ENCODE measurements around the gene COX8A. TPM values are rescaled to one million over a fixed set of nuclear protein-coding genes. Genes with fewer than 3 reads are reported as not detected.
"Not testable (repeated sequence)": the region's sequence is repeated elsewhere in the genome, so short reads cannot be mapped to it uniquely, and the experiment has no call there.

Gene COX8A
- total RNA-seq, 3 donors from 2014 or later, result 315 to 320 (median 319) TPM

DNA sequence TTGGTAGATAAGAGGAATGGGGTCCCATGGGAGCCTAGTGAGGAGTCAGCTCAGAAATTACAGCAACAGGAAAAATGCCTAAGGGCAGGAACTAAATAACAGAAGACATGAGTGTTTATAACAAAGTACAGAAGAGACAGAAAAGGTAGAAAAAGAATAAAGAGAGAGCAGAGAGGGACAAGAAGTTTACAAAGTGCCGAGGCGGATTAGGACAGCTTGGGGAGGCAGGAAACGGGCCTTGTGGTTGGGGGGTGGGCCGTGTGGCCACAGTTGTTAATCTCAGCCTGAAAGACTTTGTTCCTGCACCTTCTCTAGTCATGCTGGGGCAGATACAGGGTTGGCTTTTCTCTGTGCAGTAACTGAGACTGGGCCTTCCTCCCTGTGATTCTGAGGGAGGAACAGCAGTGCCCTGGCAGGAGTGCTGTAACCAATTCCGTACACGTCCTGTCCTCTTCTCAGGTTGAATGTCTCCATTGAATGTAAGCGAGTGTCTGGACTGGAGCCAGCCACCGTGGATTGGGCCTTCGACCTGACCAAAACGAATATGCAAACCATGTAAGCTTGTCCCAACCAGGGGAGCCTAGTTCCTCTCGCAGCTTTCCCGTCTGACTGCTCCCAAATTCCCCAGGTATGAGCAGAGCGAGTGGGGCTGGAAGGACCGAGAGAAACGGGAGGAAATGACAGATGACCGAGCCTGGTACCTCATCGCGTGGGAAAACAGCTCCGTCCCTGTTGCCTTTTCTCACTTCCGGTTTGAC, 22.5 kb upstream of the COX8A start:
- ATAC-seq (peak; percentile 74), DNase-seq (no peak)
- Mint-ChIP-seq H3K4me3 (peak overlapping the region; percentile 44), H3K9me3 (no peaks in the 10 kb centered on the region), H3K4me1 (ENCODE audit: low read depth) (peaks cover 26% of the 10 kb centered on the region), H3K36me3 (ENCODE audit: insufficient read depth) (peaks cover 18% of the 10 kb centered on the region), H3K27me3 (ENCODE audit: low read depth) (no peaks in the 10 kb centered on the region)

DNA sequence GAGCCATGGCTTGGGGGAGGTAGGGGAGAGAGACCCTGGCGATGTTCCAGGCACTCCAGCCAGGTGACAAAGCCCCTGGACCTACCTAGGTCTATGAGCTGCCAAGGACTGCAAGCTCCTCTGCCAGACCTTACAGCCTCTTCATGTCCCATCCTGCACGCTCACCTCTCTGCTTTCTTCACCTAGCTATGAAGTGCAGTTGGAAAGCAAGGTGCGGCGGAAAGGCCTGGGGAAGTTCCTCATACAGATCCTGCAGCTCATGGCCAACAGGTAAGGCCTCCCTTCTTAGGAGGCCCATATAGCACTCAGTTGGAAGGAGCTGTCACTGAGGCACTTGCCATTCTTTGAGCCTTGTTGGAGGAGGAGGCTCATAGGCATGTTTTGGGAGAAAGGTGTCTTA, 21.9 kb upstream of the COX8A start:
- Mint-ChIP-seq H3K4me1 (ENCODE audit: low read depth) (peaks cover 26% of the 10 kb centered on the region), H3K27me3 (ENCODE audit: low read depth) (no peaks in the 10 kb centered on the region), H3K4me3 (no peak overlapping the region), H3K9me3 (no peaks in the 10 kb centered on the region), H3K36me3 (ENCODE audit: insufficient read depth) (peaks cover 18% of the 10 kb centered on the region)
- DNase-seq (no peak), ATAC-seq (no peak)

DNA sequence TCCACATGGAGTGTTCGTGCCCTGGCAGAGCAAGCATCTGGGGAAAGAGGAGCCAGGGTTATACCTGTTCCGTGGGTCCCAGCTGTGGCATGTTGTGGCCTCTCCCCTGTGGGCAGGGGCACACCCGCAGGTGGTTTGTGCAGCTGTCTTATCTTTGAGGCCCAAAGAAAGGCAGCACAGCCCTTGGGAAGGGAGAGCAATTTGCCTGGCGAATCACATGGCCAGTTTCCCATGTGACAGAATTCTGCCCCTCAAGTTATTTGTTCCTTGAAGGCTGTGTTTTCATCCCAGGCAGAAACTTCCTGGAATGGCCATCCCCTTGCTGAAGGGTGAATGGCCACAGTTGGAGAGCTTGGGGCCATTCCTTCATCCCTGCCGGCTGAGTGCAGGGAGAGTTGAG, 16.4 kb upstream of the COX8A start:
- Mint-ChIP-seq H3K4me1 (ENCODE audit: low read depth) (peaks cover 19% of the 10 kb centered on the region), H3K27me3 (ENCODE audit: low read depth) (no peaks in the 10 kb centered on the region), H3K36me3 (ENCODE audit: insufficient read depth) (peaks cover 11% of the 10 kb centered on the region), H3K9me3 (no peaks in the 10 kb centered on the region), H3K4me3 (no peak overlapping the region)
- DNase-seq, result no peak
- no peak for ATAC-seq

DNA sequence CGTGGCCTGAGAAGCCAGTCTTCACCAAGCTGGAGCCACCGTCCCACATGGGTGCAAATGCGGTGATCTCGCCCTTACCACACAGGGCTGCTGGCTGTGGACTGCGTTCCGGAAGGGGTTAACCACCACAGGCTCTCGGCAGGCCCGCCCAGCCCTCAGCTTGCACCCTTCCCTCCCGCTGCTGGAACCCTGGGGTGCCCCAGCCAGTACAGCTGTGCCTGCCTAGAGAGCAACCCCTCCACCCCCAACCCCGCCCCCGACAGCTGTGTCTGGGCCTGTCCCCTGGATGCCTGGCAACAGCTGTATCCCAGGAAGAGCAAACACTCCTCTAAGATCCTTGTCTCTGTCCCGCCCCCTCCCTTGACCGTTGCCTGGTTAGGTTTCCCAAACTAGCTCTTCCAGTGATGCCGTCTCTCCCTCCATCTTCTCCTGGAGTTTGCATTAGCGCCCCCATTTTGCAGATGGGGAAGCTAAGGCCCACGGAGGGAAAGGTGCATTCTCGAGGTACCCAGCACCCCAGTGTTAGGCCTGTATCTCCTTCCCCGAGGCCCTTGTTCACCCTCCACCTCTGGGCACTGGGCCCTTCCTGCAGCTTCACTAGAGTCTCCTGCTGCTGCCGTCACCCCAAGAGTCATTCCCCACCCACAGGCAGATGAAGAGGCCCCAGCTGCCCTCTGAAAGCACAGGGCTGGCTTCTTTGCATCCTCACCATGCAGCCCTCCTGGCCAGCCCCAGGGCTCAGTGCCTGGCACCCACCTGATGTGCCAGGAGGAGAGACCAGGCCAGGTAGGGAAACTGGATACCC, 12.6 kb upstream of the COX8A start:
- H3K27me3 Mint-ChIP-seq (ENCODE audit: low read depth), result no peaks in the 10 kb centered on the region
- H3K4me1 Mint-ChIP-seq (ENCODE audit: low read depth), result peaks cover 16% of the 10 kb centered on the region
- ATAC-seq, result peak; percentile 57 to 59
- no peak overlapping the region for H3K4me3 Mint-ChIP-seq
- no peak for DNase-seq
- no peaks in the 10 kb centered on the region for H3K36me3 Mint-ChIP-seq (ENCODE audit: insufficient read depth)
- H3K9me3 Mint-ChIP-seq, result no peaks in the 10 kb centered on the region

DNA sequence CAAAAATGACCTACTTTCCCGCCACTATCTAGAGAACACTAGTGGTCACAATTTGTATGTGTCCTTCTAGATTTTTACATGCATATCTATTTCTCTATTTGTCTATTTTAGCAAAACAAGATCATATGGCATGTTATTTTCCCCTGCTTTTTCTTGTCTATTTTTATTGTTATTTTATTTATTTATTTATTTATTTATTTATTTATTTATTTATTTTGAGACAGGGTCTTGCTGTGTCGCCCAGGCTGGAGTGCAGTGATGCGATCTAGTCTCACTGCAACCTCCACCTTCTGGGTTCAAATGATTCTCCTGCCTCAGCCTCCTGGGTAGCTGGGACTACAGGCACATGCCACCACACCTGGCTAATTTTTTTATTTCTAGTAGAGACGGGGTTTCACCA, 10.5 kb upstream of the COX8A start:
- not testable (repeated sequence) for H3K36me3 Mint-ChIP-seq (ENCODE audit: insufficient read depth); H3K4me3 Mint-ChIP-seq; ATAC-seq; DNase-seq; H3K27me3 Mint-ChIP-seq (ENCODE audit: low read depth); H3K9me3 Mint-ChIP-seq
- H3K4me1 Mint-ChIP-seq (ENCODE audit: low read depth), result peaks cover 14% of the 10 kb centered on the region

DNA sequence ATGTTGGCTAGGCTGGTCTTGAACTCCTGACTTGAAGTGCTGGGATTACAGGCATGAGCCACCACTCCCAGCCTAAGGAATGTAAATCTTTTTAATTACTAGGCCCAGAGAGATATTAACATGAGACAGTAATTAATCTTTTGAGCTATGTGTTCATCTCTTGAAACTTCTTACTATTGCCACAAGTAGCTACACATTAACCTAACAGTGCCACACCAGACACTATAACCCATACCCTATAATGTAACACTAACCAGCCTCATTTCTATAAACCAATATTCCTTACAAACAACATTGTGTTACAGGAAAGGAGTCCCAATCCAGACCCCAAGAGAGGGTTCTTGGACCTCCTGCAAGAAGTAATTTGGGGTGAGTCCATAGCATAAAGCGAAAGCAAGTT, 8.0 kb upstream of the COX8A start:
- Mint-ChIP-seq H3K27me3 (ENCODE audit: low read depth) (peaks cover 2% of the 10 kb centered on the region), H3K9me3 (no peaks in the 10 kb centered on the region), H3K4me1 (ENCODE audit: low read depth) (peaks cover 5% of the 10 kb centered on the region), H3K4me3 (no peak overlapping the region), H3K36me3 (ENCODE audit: insufficient read depth) (no peaks in the 10 kb centered on the region)
- DNase-seq (no peak), ATAC-seq (no peak)

DNA sequence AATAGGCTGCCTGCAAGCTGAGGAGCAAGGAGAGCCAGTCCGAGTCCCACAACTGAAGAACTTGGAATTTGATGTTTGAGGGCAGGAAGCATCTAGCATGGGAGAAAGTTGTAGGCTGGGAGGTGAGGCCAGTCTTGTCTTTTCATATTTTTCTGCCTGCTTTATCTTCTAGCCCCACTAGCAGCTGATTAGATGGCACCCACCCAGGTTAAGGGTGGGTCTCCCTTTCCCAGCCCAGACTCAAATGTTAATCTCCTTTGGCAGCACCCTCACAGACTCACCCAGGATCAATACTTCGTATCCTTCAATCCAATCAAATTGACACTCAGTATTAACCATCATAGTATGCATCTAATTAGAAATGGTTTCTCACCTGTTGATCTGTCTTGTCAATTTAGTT, 5.0 kb upstream of the COX8A start:
- ATAC-seq (no peak), DNase-seq (no peak)
- Mint-ChIP-seq H3K4me1 (ENCODE audit: low read depth) (peaks cover 7% of the 10 kb centered on the region), H3K4me3 (no peak overlapping the region), H3K27me3 (ENCODE audit: low read depth) (peaks cover 2% of the 10 kb centered on the region), H3K36me3 (ENCODE audit: insufficient read depth) (peaks cover under 1% of the 10 kb centered on the region), H3K9me3 (no peaks in the 10 kb centered on the region)

DNA sequence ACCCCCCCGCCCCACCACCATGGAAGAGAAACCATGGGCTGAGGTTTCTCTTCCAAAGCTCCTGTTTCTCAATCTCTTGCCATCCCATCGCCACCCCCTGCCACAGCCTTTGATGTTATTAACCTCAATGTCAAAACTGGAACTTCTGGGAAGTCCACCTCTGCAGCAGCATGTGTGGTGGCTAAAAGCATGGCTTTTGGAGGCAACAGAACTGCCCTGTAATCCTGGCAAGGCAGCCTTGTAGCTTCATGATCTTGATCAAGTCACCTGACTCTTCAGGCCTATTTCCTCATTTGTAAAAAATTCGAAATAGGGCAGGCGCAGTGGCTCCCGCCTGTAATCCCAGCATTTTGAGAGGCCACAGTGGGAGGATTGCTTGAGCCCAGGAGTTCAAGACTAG, 3.5 kb upstream of the COX8A start:
- peaks cover 2% of the 10 kb centered on the region for H3K27me3 Mint-ChIP-seq (ENCODE audit: low read depth)
- H3K36me3 Mint-ChIP-seq (ENCODE audit: insufficient read depth), result peaks cover 4% of the 10 kb centered on the region
- no peak for DNase-seq
- no peak overlapping the region for H3K4me3 Mint-ChIP-seq
- H3K9me3 Mint-ChIP-seq, result no peaks in the 10 kb centered on the region
- H3K4me1 Mint-ChIP-seq (ENCODE audit: low read depth), result peaks cover 11% of the 10 kb centered on the region
- ATAC-seq, result no peak

DNA sequence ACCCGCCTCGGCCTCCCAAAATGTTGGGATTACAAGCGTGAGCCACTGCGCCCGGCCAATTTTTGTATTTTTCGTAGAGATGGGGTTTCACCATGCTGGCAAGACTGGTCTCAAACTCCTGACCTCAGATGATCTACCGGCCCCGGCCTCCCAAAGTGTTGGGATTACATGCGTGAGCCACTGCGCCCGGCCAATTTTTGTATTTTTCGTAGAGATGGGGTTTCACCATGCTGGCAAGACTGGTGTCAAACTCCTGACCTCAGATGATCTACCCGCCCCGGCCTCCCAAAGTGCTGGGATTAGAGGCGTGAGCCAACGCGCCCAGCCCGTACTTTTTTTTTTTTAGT, 535 bp upstream of the COX8A start:
- not testable (repeated sequence) for H3K27me3 Mint-ChIP-seq (ENCODE audit: low read depth); H3K9me3 Mint-ChIP-seq; H3K36me3 Mint-ChIP-seq (ENCODE audit: insufficient read depth); DNase-seq; ATAC-seq
- peak overlapping the region; percentile 100 for H3K4me3 Mint-ChIP-seq
- H3K4me1 Mint-ChIP-seq (ENCODE audit: low read depth), result peaks cover 24% of the 10 kb centered on the region

DNA sequence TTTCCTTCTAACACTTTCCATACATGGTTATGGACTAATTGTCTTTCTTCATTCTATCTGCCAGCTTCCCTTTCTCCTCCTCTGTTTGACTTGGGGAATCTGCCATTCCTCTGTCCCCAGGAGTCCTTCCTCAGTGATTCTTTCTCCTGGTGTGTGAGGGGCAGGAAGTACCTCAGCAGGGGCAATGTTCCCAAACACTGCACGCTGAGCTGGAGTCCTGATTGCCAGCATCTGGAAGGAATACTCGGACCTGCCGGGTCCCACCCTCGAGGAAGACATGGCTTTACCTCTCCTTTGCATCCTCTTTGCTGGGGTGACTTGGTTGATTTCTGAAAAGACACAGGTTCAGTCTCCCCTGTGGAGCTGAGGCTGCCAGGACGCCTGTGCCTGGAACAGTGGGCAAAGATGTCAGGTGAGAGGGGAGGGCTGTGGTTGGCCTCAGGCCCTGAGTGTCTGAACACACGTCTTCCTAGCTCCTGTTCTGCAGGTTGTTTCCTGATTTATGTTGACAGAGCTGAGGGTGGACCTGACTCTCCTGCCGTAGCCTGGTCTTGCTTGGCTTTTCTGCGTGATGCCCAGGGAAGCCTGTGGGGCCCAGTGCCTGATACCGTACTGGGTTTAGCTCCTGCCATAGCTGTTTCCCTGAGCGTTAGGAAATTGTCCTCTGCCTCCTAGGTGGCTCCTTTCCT, 4.3 kb downstream of the COX8A start:
- no peaks in the 10 kb centered on the region for H3K27me3 Mint-ChIP-seq (ENCODE audit: low read depth)
- peaks cover 8% of the 10 kb centered on the region for H3K36me3 Mint-ChIP-seq (ENCODE audit: insufficient read depth)
- H3K9me3 Mint-ChIP-seq, result no peaks in the 10 kb centered on the region
- DNase-seq (no peak), ATAC-seq (no peak)
- peaks cover 20% of the 10 kb centered on the region for H3K4me1 Mint-ChIP-seq (ENCODE audit: low read depth)
- no peak overlapping the region for H3K4me3 Mint-ChIP-seq

DNA sequence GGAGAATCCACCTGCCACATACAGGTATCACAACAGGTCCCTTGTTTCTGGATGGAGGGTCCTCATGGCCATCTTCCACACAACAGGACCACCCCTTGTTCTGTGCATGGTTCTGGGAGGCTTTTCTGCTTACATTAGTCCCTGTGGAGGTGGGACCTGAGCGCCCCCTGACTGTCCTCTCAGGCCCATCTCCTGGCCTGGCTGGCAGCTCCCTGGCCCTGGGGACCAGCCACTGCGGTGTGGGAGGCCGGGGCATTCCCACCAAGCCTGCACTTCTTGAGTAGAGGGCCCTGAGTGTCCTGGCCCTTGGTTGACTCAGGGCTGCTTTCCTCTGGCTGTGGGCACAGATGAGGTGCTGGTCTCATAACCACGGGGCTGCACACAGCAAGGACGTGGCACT, 5.0 kb downstream of the COX8A start:
- no peaks in the 10 kb centered on the region for H3K27me3 Mint-ChIP-seq (ENCODE audit: low read depth)
- H3K4me3 Mint-ChIP-seq, result no peak overlapping the region
- DNase-seq (no peak), ATAC-seq (no peak)
- H3K36me3 Mint-ChIP-seq (ENCODE audit: insufficient read depth), result peaks cover 8% of the 10 kb centered on the region
- H3K4me1 Mint-ChIP-seq (ENCODE audit: low read depth), result peaks cover 16% of the 10 kb centered on the region
- H3K9me3 Mint-ChIP-seq, result no peaks in the 10 kb centered on the region

DNA sequence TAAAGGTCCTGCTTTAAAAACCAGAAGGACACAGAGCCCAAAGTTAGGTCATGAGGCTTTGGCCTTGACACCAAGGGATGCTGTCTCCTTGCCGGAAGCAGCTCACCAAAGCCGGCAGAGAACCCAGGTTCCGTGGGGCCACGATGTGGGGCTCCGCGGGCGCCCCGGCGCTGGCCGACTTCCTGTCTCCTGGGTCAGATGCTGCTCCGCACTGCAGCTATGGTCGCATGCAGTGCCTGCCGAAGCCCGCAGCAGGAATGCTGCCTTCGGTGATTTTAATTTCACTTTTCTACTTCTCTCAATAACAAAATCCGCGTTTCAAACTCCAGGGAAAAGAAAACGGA, 11.4 kb downstream of the COX8A start:
- peak overlapping the region; percentile 98 for H3K4me3 Mint-ChIP-seq
- peaks cover 15% of the 10 kb centered on the region for H3K36me3 Mint-ChIP-seq (ENCODE audit: insufficient read depth)
- H3K9me3 Mint-ChIP-seq, result no peaks in the 10 kb centered on the region
- H3K27me3 Mint-ChIP-seq (ENCODE audit: low read depth), result no peaks in the 10 kb centered on the region
- DNase-seq (peak; percentile 46), ATAC-seq (peak; percentile 83 to 86)
- peaks cover 28% of the 10 kb centered on the region for H3K4me1 Mint-ChIP-seq (ENCODE audit: low read depth)

DNA sequence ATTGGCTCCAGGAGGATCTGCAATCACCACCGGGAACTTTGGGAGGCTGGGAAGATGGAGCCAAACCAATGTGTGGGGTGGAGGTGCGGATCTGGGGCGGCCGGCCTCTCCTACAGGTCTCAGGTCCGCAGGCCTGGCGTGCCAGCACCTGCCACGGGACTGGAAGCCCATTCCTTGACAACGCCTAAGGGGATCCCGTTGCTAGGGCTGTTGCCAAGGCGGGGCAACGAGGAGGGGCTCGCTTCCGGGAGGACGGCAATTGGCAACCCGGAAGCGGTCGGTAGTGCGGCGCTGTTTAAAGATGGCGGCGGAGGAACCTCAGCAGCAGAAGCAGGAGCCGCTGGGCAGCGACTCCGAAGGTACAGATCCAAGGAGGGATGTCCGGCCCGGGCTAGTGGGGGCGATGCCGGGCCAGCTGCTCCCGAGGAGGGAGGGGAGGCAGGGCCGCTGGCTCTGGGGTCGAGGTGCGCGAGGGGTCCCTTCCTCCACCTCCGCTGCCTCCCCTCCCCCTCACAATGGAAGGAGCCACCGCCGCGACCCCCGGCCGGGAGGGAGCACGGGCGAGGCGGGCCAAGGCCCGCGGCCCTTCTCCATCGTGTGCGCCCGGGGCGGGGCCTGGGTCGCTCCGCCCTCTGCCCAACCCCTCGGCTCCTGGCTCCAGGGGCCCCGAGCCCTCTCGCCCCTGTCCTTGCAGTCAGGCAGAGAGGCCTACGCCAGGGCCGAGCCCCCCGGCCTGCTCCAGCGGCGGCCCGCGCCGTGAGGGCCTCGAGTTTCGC, 11.9 kb downstream of the COX8A start, which contains the start of gene OTUB1:
Gene OTUB1, plus strand, starts transcription at position 283 of the 776 bp plus-strand sequence. Its CDS starts 19 bp downstream, at position 302.
- Mint-ChIP-seq H3K4me3 (peak within 1 kb of the TSS; percentile 98), H3K4me1 (ENCODE audit: low read depth) (peaks cover 28% of the 10 kb centered on the region), H3K27me3 (ENCODE audit: low read depth) (no peaks in the 10 kb centered on the region), H3K36me3 (ENCODE audit: insufficient read depth) (peaks cover 16% of the 10 kb centered on the region), H3K9me3 (no peaks in the 10 kb centered on the region)
- DNase-seq, result peak; percentile 82
- peak; percentile 95 to 97 for ATAC-seq

DNA sequence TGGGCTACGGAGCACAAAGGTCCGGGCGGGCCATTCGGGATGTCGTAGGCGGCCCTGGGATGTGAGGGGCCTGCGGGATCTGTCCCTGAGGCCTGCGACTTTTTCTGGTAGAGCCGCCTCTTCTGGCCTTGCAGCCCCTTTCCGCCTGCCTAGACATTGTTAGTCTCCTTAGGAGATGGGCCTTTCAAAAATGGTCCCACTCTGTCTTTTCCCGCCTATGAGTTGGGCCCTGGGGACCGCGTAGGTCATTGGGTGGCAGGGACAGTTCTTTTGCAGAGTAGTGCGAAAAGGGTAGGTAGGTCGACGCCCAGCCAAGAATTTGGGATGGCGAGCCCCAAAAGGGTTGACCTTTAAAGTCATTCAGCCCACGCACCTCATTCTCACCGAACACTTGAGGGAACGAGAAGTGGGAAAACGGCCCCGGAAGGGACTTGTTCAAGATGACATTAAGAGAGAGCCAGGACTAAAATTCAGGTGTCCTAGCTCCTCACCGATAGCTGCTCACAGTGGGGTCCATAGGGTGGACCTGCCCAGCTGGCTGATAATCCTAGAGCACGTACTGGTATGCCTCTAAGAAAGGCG, 12.6 kb downstream of the COX8A start:
- Mint-ChIP-seq H3K4me3 (peak overlapping the region; percentile 78), H3K36me3 (ENCODE audit: insufficient read depth) (peaks cover 20% of the 10 kb centered on the region), H3K27me3 (ENCODE audit: low read depth) (no peaks in the 10 kb centered on the region), H3K4me1 (ENCODE audit: low read depth) (peaks cover 32% of the 10 kb centered on the region), H3K9me3 (no peaks in the 10 kb centered on the region)
- DNase-seq, result no peak
- no peak for ATAC-seq

Measured in activated T-cell treated with anti-CD3 and anti-CD28 coated beads, Interleukin-2, amount 50 U/mL, for 4 hours (primary cell).